RWPE2 (cell line): ENCODE data around the gene CNDP2.

ENCODE experiments used
- ATAC-seq: fragments of 200-7000 bp; cut with Tn5 transposase; 3 replicates; pipeline ENCODE4 v1.9.1; 2021; ENCODE audit warnings: low read depth
- DNase-seq: peaks from one replicate; pipeline ENCODE4 v3.0.0-alpha.2; 2020; ENCODE audit warnings: low spot score
- H3K27ac ChIP-seq: fragments of 450-650 bp; 2 replicates; pipeline ENCODE4 v1.5.1; 2017; ENCODE audit warnings: mild to moderate bottlenecking; ENCODE audit not compliant: poor library complexity, severe bottlenecking
- H3K27me3 ChIP-seq: fragments of 250-450 bp; sonication (Bioruptor Pico); 2 replicates; pipeline ENCODE4 v1.5.1; 2021; ENCODE audit warnings: mild to moderate bottlenecking, moderate library complexity; ENCODE audit not compliant: insufficient read depth, poor library complexity, severe bottlenecking
- H3K36me3 ChIP-seq: fragments of 250-450 bp; sonication (Bioruptor Pico); 2 replicates; pipeline ENCODE4 v1.5.1; 2020; ENCODE audit warnings: low read depth, mild to moderate bottlenecking, moderate library complexity
- H3K4me1 ChIP-seq: fragments of 250-450 bp; sonication (Bioruptor Pico); 2 replicates; pipeline ENCODE4 v1.5.1; 2021; ENCODE audit warnings: mild to moderate bottlenecking, moderate library complexity; ENCODE audit not compliant: insufficient read depth, poor library complexity, severe bottlenecking
- H3K4me3 ChIP-seq: fragments of 250-450 bp; sonication (Bioruptor Pico); 2 replicates; pipeline ENCODE4 v1.5.1; 2021; ENCODE audit warnings: mild to moderate bottlenecking, moderate library complexity; ENCODE audit not compliant: severe bottlenecking
- H3K9me3 ChIP-seq: fragments of 250-450 bp; sonication (Bioruptor Pico); 2 replicates; pipeline ENCODE4 v1.5.1; 2021; ENCODE audit warnings: mild to moderate bottlenecking, moderate library complexity; ENCODE audit not compliant: severe bottlenecking
- TF ChIP-seq, protein P1 (sequence below): fragments of 450-650 bp; IDR thresholded peaks from one replicate; pipeline ENCODE4 v1.5.1; 2017; ENCODE audit warnings: mild to moderate bottlenecking, moderate library complexity; ENCODE audit not compliant: poor library complexity, severe bottlenecking

Gene CNDP2

DNA sequence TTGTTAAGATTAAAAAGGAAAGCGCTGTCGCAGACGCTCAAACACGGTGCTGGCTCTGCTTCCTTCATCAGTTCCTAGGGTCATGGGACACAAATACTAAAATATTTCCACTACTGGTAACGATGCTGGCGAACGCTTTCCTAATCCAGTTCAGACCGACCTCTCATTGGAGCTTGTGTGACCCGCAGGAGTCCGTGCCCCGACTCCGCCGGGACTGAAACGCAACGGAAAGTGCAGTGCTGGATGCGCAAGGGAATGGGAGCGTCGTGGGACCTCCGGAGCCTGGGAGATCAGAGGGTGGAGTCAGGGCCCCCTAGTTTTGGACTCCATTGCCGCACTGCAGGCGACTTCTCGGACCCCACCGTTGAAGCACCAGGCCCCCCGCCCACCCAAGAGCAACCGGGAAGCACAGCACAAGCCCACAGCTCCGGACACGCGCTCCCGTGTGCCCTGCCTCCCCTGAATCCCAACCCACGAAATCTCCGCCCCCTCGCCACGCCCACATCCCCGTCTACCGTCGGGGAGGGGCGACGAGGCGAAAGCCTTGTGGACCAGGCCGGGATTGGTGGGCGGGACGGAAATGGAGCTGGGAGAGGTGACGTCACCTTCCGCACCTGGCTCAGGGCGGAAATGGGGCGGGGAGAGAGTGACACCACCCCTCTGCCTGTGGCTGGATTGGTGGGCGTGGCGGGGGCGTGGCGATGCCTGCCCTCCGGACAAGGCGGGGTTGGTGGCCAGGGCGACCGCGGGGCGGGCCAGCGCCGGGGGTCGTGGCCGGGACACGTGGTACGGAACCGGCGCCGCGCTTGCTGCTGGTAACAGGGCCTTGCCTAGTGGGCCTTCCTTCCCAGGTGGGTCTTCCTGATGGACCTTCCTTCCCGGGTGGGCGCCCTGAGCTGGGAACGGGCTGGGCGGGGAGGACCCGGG lies at the start of gene CNDP2:
TSS of gene CNDP2 (plus strand) at position 783 of the 927 bp plus-strand sequence. CDS start 3,611 bp downstream, outside the sequence.
- DNase-seq = peak; percentile 99
- Histone ChIP-seq H3K27ac (peak within 1 kb of the TSS; percentile 57), H3K4me3 (peak within 1 kb of the TSS; percentile 64), H3K4me1 (peaks cover 5% of the 10 kb centered on the region), H3K36me3 (peaks cover 9% of the 10 kb centered on the region), H3K27me3 (no peaks in the 10 kb centered on the region), H3K9me3 (no peaks in the 10 kb centered on the region)
- TF ChIP-seq, protein P1, sequence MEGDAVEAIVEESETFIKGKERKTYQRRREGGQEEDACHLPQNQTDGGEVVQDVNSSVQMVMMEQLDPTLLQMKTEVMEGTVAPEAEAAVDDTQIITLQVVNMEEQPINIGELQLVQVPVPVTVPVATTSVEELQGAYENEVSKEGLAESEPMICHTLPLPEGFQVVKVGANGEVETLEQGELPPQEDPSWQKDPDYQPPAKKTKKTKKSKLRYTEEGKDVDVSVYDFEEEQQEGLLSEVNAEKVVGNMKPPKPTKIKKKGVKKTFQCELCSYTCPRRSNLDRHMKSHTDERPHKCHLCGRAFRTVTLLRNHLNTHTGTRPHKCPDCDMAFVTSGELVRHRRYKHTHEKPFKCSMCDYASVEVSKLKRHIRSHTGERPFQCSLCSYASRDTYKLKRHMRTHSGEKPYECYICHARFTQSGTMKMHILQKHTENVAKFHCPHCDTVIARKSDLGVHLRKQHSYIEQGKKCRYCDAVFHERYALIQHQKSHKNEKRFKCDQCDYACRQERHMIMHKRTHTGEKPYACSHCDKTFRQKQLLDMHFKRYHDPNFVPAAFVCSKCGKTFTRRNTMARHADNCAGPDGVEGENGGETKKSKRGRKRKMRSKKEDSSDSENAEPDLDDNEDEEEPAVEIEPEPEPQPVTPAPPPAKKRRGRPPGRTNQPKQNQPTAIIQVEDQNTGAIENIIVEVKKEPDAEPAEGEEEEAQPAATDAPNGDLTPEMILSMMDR = no peak
- peak; percentile 73 for ATAC-seq

DNA sequence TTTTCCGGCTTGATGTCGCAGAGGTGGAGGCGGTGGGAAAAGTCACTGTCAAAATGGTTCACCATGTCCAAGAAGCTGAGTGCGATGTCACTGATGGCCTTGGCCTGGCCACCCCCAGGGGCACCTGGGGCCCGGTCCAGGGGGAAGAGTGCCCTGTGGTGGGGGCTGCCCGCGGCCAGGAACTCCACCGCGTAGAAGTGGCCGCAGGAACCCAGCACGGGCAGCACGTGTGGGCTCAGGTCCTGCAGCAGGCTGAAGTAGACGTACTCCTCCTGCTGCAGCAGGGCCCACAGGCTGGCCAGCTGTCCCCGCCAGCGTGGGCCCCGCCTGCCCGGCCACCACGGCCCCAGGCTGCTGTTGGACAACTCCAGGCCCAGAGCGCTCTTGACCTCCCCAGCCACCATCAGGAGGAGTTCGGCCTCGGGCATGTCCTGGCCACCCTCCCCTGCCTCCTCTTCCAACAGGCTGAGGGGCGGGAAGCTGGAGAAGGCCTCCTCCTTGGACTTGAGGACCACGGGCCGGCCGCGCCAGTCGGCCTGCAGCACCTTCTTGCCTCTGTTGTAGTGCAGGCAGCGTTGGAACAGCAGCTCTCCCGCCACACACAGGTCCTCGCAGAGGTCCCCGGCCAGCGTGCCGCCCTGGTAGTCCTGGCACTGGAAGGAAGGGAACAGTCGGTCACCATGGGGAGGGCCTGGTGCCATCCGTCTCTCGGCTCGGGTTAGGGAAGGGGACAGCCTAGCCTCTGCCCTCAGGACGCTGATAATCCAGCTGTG lies 49.3 kb upstream of the CNDP2 start:
- TF ChIP-seq, protein P1 = no peak
- Histone ChIP-seq H3K9me3 (no peaks in the 10 kb centered on the region), H3K27ac (no peak overlapping the region), H3K4me1 (no peaks in the 10 kb centered on the region), H3K27me3 (peaks cover 10% of the 10 kb centered on the region), H3K4me3 (no peak overlapping the region), H3K36me3 (no peaks in the 10 kb centered on the region)
- ATAC-seq (no peak), DNase-seq (no peak)

DNA sequence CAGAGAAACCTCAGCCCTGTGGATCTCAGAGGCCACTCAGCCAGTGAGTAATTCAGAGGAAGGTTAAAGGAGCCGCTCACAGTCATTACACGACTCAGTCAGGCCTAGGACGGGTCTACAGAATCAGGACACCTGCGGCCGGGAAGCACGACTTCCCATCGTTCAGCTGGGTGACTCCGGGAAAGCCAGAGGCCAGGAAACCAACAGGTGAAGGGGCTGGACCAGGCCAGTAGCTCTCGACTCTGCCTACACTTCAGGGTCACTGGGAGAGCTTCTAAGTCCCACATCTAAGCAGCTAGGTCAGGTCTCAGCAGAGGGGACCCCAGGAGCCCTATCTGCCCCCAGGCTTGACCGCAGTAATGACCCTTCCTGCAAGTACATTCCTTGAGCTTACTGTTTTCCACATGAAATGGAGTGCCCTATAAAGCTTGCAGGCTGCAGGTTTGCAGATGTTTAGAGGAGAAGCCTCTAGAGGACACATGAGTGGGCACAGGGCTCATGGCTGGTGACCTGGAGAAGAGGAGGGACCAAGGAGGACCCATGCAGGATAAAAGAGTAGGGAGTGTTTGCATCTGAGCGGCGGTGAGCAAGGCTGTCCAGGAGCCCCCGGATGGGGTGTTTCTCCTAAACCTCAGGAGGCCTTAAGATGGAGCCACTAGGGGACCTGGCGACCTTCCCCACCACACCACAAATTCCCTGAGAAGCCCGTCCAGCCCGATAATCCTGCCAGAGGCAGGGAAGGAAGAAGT lies 48.6 kb upstream of the CNDP2 start:
- no peaks in the 10 kb centered on the region for H3K36me3 ChIP-seq
- no peak for ATAC-seq
- no peak overlapping the region for H3K27ac ChIP-seq
- no peaks in the 10 kb centered on the region for H3K9me3 ChIP-seq
- H3K4me1 ChIP-seq = no peaks in the 10 kb centered on the region
- no peak overlapping the region for H3K4me3 ChIP-seq
- H3K27me3 ChIP-seq = peaks cover 12% of the 10 kb centered on the region
- TF ChIP-seq, protein P1 = no peak
- no peak for DNase-seq

DNA sequence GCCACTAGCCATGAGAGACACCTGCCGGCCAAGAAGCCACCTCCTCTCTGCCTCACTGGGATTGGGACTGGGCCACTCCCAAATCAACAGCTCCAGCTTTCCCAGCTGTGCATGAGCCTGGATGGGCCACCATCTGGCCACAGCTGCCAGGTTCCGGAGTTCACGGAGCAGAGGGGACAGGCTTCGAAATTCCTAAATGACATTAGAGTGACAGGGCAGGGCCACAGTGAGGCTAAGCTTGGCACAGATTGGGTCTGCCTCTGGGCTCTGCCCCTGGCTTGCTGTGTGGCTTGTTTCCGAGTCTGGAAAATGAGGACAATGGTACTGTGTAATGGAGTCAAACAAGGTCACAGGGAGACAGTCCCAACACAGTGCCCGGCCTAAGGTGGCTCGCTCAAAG lies 45.5 kb upstream of the CNDP2 start:
- Histone ChIP-seq H3K4me1 (no peaks in the 10 kb centered on the region), H3K9me3 (no peaks in the 10 kb centered on the region), H3K4me3 (no peak overlapping the region), H3K27ac (no peak overlapping the region), H3K27me3 (peaks cover 28% of the 10 kb centered on the region), H3K36me3 (no peaks in the 10 kb centered on the region)
- no peak for ATAC-seq
- DNase-seq = no peak
- TF ChIP-seq, protein P1 = no peak
